MM.1S (cell line): ENCODE measurements around the gene RTN4R.

ENCODE experiments used
- DNase-seq: peaks from one replicate; pipeline ENCODE4 v3.0.0-alpha.2; 2015
- H2AFZ ChIP-seq: fragments of 300-600 bp; sonication (generic); 2 replicates; pipeline ENCODE4 v1.6.0; 2016; ENCODE audit warnings: antibody characterized with exemption, low read length
- H3F3A ChIP-seq: fragments of 300-600 bp; sonication (generic); 2 replicates; pipeline ENCODE4 v1.6.1; 2016; ENCODE audit warnings: mild to moderate bottlenecking, antibody characterized with exemption, low read length, moderate library complexity, mixed read lengths; ENCODE audit not compliant: insufficient read depth
- H3K27ac ChIP-seq: fragments of 300-600 bp; sonication (generic); 2 replicates; pipeline ENCODE4 v1.5.1; 2016; ENCODE audit warnings: mild to moderate bottlenecking, low read length
- H3K27me3 ChIP-seq: fragments of 300-600 bp; sonication (generic); replicated peaks from 2 replicates; pipeline ENCODE4 v1.6.0; 2016; ENCODE audit warnings: low read length; ENCODE audit not compliant: insufficient read depth
- H3K36me3 ChIP-seq: fragments of 300-600 bp; sonication (generic); replicated peaks from 2 replicates; pipeline ENCODE4 v1.6.1; 2016; ENCODE audit warnings: mild to moderate bottlenecking, low read length, mixed read lengths; ENCODE audit not compliant: insufficient read depth
- H3K4me1 ChIP-seq: fragments of 300-600 bp; sonication (generic); 2 replicates; pipeline ENCODE4 v1.6.1; 2016; ENCODE audit warnings: low read length, mixed read lengths
- H3K4me2 ChIP-seq: fragments of 300-600 bp; sonication (generic); 2 replicates; pipeline ENCODE4 v1.6.0; 2016; ENCODE audit warnings: low read depth, low read length
- H3K4me3 ChIP-seq: fragments of 300-600 bp; sonication (generic); 2 replicates; pipeline ENCODE4 v1.5.1; 2016; ENCODE audit warnings: low read length, mixed read lengths
- H3K79me2 ChIP-seq: fragments of 300-600 bp; sonication (generic); 2 replicates; pipeline ENCODE4 v1.6.1; 2016; ENCODE audit warnings: mixed run types, low read length, mixed read lengths
- H3K9ac ChIP-seq: fragments of 300-600 bp; sonication (generic); 2 replicates; pipeline ENCODE4 v1.6.1; 2016; ENCODE audit warnings: low read length, mixed read lengths
- H3K9me2 ChIP-seq: fragments of 300-600 bp; sonication (generic); replicated peaks from 2 replicates; pipeline ENCODE4 v1.6.1; 2016; ENCODE audit warnings: mild to moderate bottlenecking, low read length, mixed read lengths; ENCODE audit not compliant: insufficient read depth
- H3K9me3 ChIP-seq: fragments of 300-600 bp; sonication (generic); replicated peaks from 2 replicates; pipeline ENCODE4 v1.6.1; 2016; ENCODE audit warnings: mild to moderate bottlenecking, low read length, mixed read lengths; ENCODE audit not compliant: insufficient read depth
- H4K20me1 ChIP-seq: fragments of 300-600 bp; sonication (generic); 2 replicates; pipeline ENCODE4 v1.6.1; 2016; ENCODE audit warnings: mild to moderate bottlenecking, low read length, moderate library complexity, mixed read lengths; ENCODE audit not compliant: insufficient read depth
- EZH2 ChIP-seq: fragments of 300-600 bp; sonication (generic); optimal IDR thresholded peaks from 2 replicates; pipeline ENCODE3; 2017; ENCODE audit warnings: low read depth, mild to moderate bottlenecking, antibody characterized with exemption, low read length, mixed read lengths
- EZH2phosphoT487 ChIP-seq: fragments of 300-600 bp; sonication (generic); IDR thresholded peaks from 2 replicates; pipeline ENCODE4 v1.6.1; 2018; ENCODE audit warnings: antibody characterized with exemption, low read length
- TF ChIP-seq, protein P1 (sequence below): fragments of 300-600 bp; sonication (generic); IDR thresholded peaks from 2 replicates; pipeline ENCODE4 v1.5.1; 2016; ENCODE audit warnings: antibody characterized with exemption, low read length, mixed read lengths

The RTN4R gene

DNA sequence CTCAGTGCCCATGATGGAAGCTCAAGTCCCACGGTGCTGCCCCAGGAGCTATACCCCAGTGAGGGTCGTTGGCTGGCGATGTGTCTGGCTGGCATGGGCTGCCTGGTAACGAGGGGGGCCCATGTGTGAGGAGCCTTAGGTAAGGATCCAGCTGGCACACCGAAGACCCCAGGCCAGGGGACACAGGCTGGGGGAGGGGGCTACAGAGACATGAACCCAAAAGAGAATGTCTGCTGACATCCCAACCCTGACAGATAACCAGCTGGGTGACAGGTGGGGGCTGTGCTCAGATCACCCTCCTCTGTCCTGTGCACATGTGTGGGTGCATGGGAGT is 39.2 kb downstream of the RTN4R start:
- H3K4me2 ChIP-seq = no peak overlapping the region
- H3K9me3 ChIP-seq = no peaks in the 10 kb centered on the region
- no peaks in the 10 kb centered on the region for H4K20me1 ChIP-seq
- no peak for DNase-seq
- H3K36me3 ChIP-seq = no peaks in the 10 kb centered on the region
- H3K27ac ChIP-seq = no peak overlapping the region
- H3K9me2 ChIP-seq = no peaks in the 10 kb centered on the region
- no peak overlapping the region for H2AFZ ChIP-seq
- no peaks in the 10 kb centered on the region for H3F3A ChIP-seq
- H3K79me2 ChIP-seq = no peaks in the 10 kb centered on the region
- peaks cover 93% of the 10 kb centered on the region for H3K27me3 ChIP-seq
- H3K9ac ChIP-seq = no peak overlapping the region
- no peaks in the 10 kb centered on the region for H3K4me1 ChIP-seq
- TF ChIP-seq EZH2 (no peak), EZH2phosphoT487 (no peak)
- TF ChIP-seq, protein P1, sequence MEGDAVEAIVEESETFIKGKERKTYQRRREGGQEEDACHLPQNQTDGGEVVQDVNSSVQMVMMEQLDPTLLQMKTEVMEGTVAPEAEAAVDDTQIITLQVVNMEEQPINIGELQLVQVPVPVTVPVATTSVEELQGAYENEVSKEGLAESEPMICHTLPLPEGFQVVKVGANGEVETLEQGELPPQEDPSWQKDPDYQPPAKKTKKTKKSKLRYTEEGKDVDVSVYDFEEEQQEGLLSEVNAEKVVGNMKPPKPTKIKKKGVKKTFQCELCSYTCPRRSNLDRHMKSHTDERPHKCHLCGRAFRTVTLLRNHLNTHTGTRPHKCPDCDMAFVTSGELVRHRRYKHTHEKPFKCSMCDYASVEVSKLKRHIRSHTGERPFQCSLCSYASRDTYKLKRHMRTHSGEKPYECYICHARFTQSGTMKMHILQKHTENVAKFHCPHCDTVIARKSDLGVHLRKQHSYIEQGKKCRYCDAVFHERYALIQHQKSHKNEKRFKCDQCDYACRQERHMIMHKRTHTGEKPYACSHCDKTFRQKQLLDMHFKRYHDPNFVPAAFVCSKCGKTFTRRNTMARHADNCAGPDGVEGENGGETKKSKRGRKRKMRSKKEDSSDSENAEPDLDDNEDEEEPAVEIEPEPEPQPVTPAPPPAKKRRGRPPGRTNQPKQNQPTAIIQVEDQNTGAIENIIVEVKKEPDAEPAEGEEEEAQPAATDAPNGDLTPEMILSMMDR = no peak
- H3K4me3 ChIP-seq = no peak overlapping the region

DNA sequence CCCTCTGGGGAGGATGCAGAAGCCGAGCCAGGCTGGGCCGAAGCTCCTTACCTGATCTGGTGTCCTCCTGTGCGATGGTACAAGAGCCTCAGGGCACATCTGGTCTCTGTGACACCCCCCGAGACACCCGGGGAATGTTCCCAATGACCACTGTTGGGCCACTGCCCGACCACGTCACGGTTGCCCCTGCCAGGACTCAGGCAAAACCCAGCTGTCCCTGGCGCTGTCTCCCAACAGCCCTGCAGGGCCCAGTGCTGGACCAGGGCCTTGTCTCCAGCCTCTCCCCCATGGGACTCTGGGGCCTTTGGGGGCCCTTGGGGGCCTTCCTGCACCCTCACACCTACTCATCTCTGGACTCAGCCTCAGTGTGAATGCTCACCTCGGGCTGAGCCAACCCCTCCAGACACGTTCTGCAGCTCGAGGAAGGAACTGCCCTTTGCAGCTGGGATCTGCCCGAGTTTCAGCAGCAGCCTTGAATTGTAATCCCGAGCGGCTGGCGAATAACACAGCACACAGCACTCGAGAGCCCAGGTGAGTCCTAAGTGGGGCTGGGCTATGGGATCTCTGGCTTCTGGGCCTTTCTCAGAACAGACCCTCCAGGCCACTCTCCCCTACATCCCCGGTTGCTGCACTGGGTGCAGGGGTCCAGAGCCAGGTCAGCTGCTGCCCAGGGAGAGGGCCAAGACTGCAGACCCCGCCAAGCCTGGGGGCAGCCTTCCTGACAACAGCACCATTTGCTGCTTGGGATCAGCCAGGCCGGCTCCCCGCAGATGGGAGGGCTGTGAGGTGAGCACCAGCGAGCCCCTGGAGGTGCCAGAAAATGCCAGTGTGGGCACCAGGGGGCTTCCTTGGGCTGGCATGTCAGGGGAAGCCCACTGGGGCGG is 39.8 kb downstream of the RTN4R start:
- Histone ChIP-seq H3K4me1 (no peaks in the 10 kb centered on the region), H3K9me2 (no peaks in the 10 kb centered on the region), H4K20me1 (no peaks in the 10 kb centered on the region), H2AFZ (no peak overlapping the region), H3K4me3 (no peak overlapping the region), H3K9me3 (no peaks in the 10 kb centered on the region), H3K27me3 (peaks cover 92% of the 10 kb centered on the region), H3F3A (no peaks in the 10 kb centered on the region), H3K79me2 (no peaks in the 10 kb centered on the region), H3K9ac (no peak overlapping the region), H3K27ac (no peak overlapping the region), H3K36me3 (no peaks in the 10 kb centered on the region), H3K4me2 (no peak overlapping the region)
- no peak for DNase-seq
- TF ChIP-seq, protein P1 = no peak
- TF ChIP-seq EZH2 (no peak), EZH2phosphoT487 (no peak)

DNA sequence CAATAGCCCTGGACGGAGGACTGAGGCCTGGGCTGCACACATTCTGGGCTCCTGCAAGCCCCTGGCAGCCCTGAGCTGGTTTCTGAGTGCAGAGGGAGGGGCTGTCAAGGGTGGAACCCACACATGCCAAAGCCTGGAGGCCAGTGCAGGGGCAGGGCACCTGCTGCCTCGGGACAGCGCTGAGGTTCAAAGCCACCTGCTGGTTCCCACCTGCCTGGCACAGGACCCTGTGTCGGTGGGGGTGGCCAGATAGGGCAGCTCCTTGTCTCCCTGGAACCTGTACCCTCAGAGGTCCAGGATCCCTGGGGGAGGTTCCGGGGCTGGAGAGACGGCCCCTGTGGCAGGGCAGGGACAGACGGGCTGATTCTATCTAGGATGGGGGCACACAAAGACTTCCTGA is 40.8 kb downstream of the RTN4R start:
- Histone ChIP-seq H3K27ac (no peak overlapping the region), H3K4me1 (no peaks in the 10 kb centered on the region), H3K4me3 (no peak overlapping the region), H3K36me3 (no peaks in the 10 kb centered on the region), H3F3A (no peaks in the 10 kb centered on the region), H3K9ac (no peak overlapping the region), H4K20me1 (no peaks in the 10 kb centered on the region), H3K9me2 (no peaks in the 10 kb centered on the region), H3K9me3 (no peaks in the 10 kb centered on the region), H3K79me2 (no peaks in the 10 kb centered on the region), H2AFZ (no peak overlapping the region), H3K4me2 (no peak overlapping the region), H3K27me3 (peaks cover 92% of the 10 kb centered on the region)
- no peak for TF ChIP-seq EZH2
- TF ChIP-seq, protein P1 = no peak
- no peak for TF ChIP-seq EZH2phosphoT487
- no peak for DNase-seq
